GM19240 (cell line): ENCODE measurements around the gene TMEM252.

Experiments used
- DNase-seq: peaks from one replicate; pipeline ENCODE4 v3.0.0; 2011; ENCODE audit warnings: low spot score; ENCODE audit not compliant: insufficient read length

TMEM252 gene

GRCh38 chr9:68545033-68545705, 4.5 kb upstream of the TMEM252 start:
- no peak for DNase-seq

DNA sequence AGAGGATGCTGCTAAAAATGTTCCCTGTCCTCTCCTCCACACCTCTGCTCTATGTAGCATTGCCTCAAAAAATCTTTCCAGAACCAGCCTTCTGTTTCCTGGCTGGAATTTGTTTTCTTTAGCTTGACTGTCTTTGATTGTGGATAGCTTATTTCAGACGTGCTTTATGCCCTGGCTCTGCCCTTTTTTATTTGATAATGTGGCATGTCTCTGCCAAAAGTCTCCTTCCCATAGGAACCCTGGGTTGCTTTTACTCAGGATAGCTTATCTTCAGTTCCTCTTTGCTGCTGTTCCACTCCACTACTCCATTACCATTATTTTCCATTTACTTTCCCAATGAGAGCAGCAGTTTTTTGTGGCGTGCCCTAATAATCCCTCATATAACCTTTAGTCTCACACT, 885 bp upstream of the TMEM252 start:
- no peak for DNase-seq

- no peak for DNase-seq
These were observed 2.5 kb downstream of the TMEM252 start for GRCh38 chr9:68538200-68538599.

DNA sequence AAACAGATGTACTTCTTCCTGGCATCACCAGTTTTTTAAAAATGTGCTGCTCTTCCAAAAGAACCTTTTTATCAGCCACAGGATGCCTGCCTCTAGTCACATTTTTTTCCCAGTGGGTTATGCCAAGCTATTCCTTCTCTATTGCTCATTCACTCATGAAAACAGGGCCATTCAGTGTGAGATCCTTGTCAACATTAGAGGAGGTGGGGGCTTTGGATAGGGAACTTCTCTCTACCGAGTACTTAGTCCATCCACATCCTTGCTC, 3.1 kb downstream of the TMEM252 start:
- DNase-seq: no peak

DNA sequence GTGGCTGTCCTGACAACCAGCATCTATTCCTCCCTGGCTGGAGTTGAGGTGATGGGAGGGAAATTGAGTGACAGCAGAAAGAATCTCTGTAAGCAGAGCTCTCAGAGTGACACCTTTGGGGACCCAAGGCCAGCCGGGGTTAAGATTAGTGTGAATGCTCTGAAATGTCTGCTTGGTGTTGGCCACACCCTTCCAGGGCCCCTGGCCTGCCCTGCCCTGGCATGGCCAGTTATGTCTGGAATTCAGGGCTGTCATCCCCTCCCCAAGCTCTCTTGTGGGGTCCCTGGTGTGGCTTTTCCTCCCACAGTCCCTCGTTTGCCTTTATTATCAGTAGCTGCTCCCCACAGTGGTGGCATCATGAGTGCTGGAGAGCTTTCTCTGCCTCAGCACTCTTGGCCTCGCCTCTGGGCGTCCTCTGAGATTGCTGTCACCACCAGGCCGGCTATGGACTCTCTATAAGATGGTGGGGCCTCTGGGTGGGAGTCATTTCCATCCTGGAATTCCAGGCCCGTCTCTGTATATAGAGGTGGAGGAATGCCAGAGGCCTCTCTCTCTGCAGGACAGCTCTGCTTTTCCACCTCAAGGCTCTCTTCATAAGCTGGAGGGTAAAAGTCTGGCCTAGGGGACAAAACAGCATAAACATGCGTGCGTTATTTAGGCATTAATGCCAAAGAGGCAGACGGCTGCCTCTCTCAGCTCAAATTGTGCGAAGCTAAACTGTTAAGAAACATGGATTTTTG, 3.6 kb downstream of the TMEM252 start:
- no peak for DNase-seq

DNA sequence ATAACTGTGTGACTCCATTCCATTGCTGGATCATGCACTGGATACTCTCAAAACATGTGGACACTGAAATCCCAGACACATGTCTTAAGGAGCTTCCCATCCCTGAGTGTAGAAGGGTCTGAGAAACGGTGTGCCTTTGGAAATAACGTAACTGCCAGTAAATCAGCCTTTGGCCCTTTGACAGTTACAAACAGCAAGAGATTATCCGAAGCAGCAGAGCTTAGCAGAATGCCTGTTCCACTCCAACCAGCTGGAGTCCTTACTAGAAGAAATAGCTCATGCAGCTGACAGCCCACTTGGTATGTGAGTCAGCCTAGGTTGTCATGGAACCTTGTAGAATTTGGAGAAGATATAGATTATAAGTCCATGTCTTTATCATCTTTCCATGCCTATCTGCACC, 7.0 kb downstream of the TMEM252 start:
- DNase-seq: no peak

- no peak for DNase-seq
These were observed 8.6 kb downstream of the TMEM252 start for GRCh38 chr9:68532131-68532530.

DNA sequence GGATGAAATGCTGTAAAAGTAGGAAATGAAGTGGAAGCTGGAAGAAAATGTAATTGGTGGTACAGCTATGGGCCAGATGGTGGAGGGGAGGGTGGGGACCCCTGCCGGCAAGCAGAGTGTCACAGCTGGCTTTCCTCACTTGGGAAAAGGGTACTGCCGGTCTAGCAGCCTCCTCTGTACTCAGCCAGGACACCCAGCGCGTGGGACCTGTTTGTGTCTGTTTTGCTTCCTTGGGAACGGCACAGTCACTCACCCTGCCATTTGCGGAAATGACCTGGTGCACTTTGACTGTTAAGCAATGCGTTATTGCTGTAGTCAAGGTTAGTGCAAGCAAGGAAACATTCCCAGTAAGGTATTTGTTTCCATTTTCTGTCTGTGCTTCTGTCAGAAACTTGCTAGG, 10.1 kb downstream of the TMEM252 start:
- no peak for DNase-seq

GRCh38 chr9:68523367-68523936, 17.2 kb downstream of the TMEM252 start:
- DNase-seq: no peak

GRCh38 chr9:68522954-68523353, 17.7 kb downstream of the TMEM252 start:
- DNase-seq: no peak

GRCh38 chr9:68522131-68522530, 18.6 kb downstream of the TMEM252 start:
- DNase-seq: no peak

- DNase-seq: no peak
These were observed 25.2 kb downstream of the TMEM252 start for GRCh38 chr9:68515326-68516017.

DNA sequence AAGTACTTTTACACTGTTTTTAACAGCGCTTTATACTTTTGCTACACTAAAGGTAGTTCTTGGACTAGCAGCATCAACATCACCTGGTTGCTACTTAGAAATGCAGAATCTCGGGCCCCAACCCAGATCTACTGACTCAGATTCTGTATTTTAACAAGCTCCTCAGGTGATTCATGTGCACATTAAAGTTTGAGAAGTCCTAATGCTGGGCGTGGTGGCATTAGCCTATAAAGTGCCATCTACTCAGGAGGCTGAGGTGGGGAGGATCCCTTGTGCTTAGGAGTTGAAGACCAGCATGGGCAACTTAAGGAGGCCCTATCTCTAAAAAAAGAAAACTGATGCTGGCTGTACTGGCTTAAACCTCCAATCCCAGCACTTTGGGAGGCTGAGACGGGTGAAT, 26.7 kb downstream of the TMEM252 start:
- DNase-seq: no peak

GRCh38 chr9:68513385-68513784, 27.3 kb downstream of the TMEM252 start:
- no peak for DNase-seq

GRCh38 chr9:68509689-68510088, 31.0 kb downstream of the TMEM252 start:
- no peak for DNase-seq

DNA sequence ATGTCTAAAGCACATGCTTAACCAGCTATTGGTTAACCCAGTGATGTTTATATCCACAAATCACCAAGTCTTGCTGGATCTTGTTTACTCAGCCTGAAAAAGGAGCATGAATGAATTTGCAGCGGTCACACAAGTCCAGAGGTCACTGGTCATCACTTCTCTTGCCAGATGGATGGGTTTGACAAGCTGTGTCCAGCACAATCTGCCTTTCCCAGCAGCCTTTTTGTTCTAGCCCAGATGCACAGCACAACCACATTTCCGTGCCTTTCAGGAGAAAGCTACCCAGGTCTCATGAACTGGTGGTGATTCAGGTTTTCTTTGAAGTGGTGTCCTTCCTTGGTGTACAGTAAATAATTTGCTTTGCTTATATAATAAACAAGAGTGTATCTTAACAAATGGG, 32.1 kb downstream of the TMEM252 start:
- DNase-seq: no peak

DNA sequence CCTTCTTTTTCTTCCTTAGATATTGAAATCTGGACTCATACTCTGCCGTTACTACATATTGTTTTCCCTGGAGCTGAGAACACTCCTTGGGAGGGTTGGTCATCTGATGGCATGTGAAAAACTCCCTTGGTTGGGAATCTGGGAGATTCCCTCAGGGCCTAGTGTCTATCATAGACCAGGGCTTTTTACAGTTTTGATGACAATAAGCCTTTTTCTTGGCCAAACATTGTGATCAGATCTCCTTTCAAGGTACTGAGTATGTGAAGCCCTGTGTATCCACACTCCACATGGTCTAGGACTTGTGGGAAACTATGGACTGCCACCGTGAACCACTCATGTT, 32.9 kb downstream of the TMEM252 start:
- DNase-seq: no peak

DNA sequence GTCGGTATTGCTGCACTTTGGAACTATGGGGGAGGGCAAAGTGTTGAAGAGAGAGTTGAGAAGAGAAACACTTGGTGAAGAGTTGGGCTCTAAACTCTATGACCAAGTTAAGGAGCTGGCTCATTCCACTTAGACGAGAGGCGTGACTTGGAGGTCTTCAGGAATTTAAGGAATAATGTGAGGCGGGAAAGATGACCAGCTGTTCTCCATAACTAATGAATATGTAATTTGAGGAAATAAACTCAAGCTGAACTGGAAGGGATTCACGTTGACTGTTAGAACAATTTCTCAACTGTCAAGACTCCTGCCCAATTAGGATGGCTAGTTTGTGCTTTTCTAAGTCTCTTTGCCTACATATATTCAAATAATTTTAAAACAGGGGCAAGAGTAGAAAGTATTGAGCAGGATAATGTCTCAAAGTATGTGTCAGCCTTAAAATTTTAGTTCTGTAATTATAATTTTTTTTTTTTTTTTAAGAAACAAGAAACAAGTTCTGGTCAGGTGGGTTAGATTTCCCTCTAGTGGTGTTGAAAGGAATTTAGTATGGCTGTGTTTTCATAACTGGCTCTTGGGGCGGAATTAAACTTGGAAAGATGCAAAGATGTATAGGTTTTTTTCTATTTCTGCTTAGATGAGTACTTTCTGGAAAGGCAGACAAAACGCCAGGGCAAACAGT, 33.4 kb downstream of the TMEM252 start:
- DNase-seq: no peak

DNA sequence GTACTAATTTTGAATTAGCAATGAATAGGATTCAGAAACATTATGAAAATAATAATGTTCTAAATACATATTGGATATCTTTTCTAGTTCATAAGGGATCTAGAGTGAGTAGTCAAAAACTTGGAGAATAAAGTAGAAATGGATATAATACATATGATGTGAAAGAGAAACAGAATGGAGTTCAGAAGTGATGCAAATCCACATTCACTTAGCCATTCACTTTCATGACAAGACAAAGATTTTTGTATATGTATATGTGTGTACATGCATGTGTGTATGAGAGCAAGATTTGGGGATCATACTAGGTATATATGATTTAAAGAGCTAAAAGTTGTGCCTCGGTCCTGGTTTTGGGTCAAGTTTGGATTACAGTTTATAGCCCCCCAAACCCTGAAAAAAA, 34.1 kb downstream of the TMEM252 start:
- DNase-seq: no peak

DNA sequence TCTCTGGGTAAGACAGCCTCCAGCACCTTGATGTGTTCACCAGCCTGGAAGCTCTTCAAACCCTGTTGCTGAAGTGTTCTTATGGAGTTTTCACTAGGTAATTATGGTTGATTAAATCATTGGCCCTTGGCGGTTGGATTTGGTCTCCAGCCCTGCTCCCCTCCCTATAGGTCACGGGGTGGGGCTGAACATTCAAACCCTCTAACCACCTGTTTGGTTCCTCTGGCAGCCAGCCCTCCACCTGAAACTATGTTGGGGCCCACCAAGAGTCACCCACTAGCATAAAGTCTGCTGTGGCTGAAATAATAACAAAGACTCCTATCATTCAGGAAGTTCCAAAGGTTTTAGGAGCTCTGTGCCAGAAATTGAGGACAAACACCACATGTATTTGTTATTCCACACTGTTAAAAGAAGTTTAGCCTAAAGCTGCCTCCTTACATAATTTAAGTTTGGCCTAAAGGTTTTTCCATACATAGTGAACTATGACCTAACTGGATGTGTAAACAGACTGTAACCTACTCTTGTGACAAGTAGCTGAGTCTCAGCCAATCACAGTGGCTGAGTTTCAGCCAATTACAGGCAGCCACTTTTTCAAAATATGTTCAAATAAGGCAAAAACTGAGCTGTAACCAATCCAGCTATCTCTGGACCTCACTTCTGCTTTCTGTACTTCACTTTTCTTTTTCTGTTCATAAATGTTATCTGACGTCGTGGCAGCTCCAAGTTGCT, 34.8 kb downstream of the TMEM252 start:
- DNase-seq: no peak

- no peak for DNase-seq
These were observed 38.4 kb downstream of the TMEM252 start for GRCh38 chr9:68502279-68502678.
